LNCAP (cell line): ENCODE data around the gene PRKRA.

ENCODE experiments used
- CTCF ChIP-seq: fragments of 450-650 bp; IDR thresholded peaks from 2 replicates; pipeline ENCODE4 v1.5.1; 2017; ENCODE audit warnings: mild to moderate bottlenecking

Gene PRKRA

GRCh38 chr2:178450774-178451525 is at the start of gene PRKRA, which contains the start of gene PJVK:
Gene PRKRA (minus strand): TSS chr2:178451175. CDS start chr2:178451030, 145 bp downstream.
Gene PJVK (plus strand): TSS chr2:178451378. CDS start chr2:178453410, 2,032 bp downstream.
- TF ChIP-seq CTCF: no peak

- TF ChIP-seq CTCF: no peak
Measured at GRCh38 chr2:178499640-178500039, 48.7 kb upstream of the PRKRA start.

- no peak for TF ChIP-seq CTCF
Measured at GRCh38 chr2:178498137-178498536, 47.2 kb upstream of the PRKRA start.

GRCh38 chr2:178496049-178496448 is 45.1 kb upstream of the PRKRA start:
- no peak for TF ChIP-seq CTCF

DNA sequence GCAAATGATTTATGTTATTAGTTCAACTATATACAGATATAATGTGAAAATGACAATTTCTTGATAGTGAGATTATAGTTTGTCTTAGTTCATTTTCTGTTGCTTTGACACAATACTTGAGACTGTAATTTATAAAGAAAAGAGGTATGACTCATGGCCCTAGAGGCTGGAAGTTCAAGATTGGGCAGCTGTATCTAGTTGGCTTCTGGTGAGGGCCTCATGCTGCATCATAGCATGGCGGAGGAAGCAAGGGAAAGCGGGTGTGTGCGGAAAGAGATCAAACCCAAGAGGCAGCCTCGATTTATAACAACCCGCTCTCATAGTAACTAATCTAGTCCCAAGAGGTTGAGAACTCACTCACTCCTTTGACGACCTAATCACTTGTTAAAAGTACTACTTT is 40.6 kb upstream of the PRKRA start:
- no peak for TF ChIP-seq CTCF

- no peak for TF ChIP-seq CTCF
Measured at GRCh38 chr2:178485356-178485755, 34.4 kb upstream of the PRKRA start.

DNA sequence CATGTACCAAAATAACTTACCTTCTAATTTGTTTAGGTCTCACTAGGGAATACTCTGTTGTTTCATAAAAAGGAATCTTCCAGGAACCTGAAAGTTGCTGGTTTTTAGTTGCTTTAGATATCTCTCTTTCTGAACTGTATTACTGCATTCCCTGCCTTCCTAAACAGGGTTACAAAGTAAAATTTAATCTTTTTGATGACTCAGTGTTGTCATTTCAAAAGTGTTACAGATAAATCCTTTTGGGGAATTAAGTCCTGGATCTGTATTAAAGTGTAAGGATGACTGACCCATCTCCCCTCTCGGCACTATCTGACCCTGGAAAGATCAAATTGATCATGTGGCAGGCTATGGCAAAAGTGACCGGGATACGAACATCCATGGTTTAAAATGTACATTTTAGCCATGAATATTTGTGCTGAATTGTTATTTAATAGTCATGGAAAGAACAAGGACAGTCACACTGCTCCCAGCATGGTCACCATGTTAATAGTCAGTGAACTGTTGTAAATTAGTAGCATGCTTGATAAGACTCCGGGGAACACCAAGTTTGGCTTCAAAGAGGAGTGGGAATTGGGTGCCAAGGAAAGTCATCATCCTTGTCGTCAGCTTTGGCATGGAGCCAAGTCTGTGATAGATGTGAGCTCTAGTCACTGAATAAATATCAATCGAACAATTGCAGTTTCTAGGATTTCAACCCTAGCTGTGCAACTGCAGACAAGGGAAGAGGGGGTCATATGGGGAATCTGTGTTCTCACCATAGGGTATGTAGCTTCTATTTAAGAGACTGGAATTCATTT is 33.5 kb upstream of the PRKRA start:
- TF ChIP-seq CTCF: no peak
